Stimulated activated naive CD8-positive, alpha-beta T cell treated with anti-CD3 and anti-CD28 coated beads, Interleukin-15, Interleukin-2, amounts not matched to agents 100 ng/mL and 50 ng/mL, for 24 hours (primary cell): ENCODE results near the gene GRHL3.

ENCODE experiments used
- H3K27ac Mint-ChIP-seq: one replicate; pipeline ENCODE4 v1.8.0; 2021; ENCODE audit warnings: mild to moderate bottlenecking, mixed read lengths
- H3K27me3 Mint-ChIP-seq: one replicate; pipeline ENCODE4 v1.8.0; 2021; ENCODE audit warnings: mixed read lengths
- H3K36me3 Mint-ChIP-seq: one replicate; pipeline ENCODE4 v1.8.0; 2021; ENCODE audit warnings: low read depth, mixed read lengths
- H3K4me1 Mint-ChIP-seq: one replicate; pipeline ENCODE4 v1.8.0; 2021; ENCODE audit warnings: low read depth, mixed read lengths
- H3K4me3 Mint-ChIP-seq: one replicate; pipeline ENCODE4 v1.8.0; 2021; ENCODE audit warnings: mild to moderate bottlenecking, mixed read lengths
- H3K9me3 Mint-ChIP-seq: one replicate; pipeline ENCODE4 v1.8.0; 2021; ENCODE audit warnings: mixed read lengths

GRHL3 gene

GRCh38 chr1:24300971-24301784 lies 18.0 kb upstream of the GRHL3 start:
- H3K4me3 Mint-ChIP-seq = no peak overlapping the region
- H3K36me3 Mint-ChIP-seq = no peaks in the 10 kb centered on the region
- H3K27ac Mint-ChIP-seq = no peak overlapping the region
- H3K4me1 Mint-ChIP-seq = no peaks in the 10 kb centered on the region
- no peaks in the 10 kb centered on the region for H3K9me3 Mint-ChIP-seq
- H3K27me3 Mint-ChIP-seq = peaks cover 35% of the 10 kb centered on the region

- Mint-ChIP-seq H3K4me1 (no peaks in the 10 kb centered on the region), H3K36me3 (no peaks in the 10 kb centered on the region), H3K9me3 (no peaks in the 10 kb centered on the region), H3K4me3 (no peak overlapping the region), H3K27ac (no peak overlapping the region), H3K27me3 (peaks cover 37% of the 10 kb centered on the region)
Measured at GRCh38 chr1:24301785-24302175, 17.4 kb upstream of the GRHL3 start.

- Mint-ChIP-seq H3K27ac (no peak overlapping the region), H3K9me3 (no peaks in the 10 kb centered on the region), H3K4me1 (no peaks in the 10 kb centered on the region), H3K27me3 (peaks cover 42% of the 10 kb centered on the region), H3K36me3 (no peaks in the 10 kb centered on the region), H3K4me3 (no peak overlapping the region)
Measured at GRCh38 chr1:24302209-24302611, 16.9 kb upstream of the GRHL3 start.

- Mint-ChIP-seq H3K9me3 (no peaks in the 10 kb centered on the region), H3K4me3 (no peak overlapping the region), H3K27me3 (peaks cover 44% of the 10 kb centered on the region), H3K36me3 (no peaks in the 10 kb centered on the region), H3K4me1 (no peaks in the 10 kb centered on the region), H3K27ac (no peak overlapping the region)
Measured at GRCh38 chr1:24303600-24303999, 15.6 kb upstream of the GRHL3 start.

DNA sequence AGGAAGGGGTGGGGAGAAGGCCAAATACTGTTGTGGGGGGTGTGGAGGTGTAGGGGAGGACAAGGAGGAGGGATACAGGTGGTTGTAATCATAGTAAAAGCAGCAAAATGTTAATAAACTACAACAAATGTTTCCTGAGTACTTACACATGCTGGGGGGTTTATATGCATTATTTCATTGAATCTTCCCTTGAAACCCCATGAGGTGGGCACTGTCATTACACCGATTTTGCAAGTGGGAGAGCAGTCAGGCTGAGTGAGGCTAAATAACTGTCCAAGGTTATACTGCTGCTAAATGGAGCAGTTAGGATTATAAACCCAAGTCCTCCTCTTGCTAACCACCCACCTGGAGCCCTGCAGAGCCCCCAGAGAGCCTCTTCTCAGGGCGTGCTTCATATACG lies 14.4 kb upstream of the GRHL3 start:
- no peak overlapping the region for H3K4me3 Mint-ChIP-seq
- H3K27me3 Mint-ChIP-seq = peaks cover 38% of the 10 kb centered on the region
- no peaks in the 10 kb centered on the region for H3K4me1 Mint-ChIP-seq
- H3K27ac Mint-ChIP-seq = no peak overlapping the region
- H3K9me3 Mint-ChIP-seq = no peaks in the 10 kb centered on the region
- H3K36me3 Mint-ChIP-seq = no peaks in the 10 kb centered on the region

DNA sequence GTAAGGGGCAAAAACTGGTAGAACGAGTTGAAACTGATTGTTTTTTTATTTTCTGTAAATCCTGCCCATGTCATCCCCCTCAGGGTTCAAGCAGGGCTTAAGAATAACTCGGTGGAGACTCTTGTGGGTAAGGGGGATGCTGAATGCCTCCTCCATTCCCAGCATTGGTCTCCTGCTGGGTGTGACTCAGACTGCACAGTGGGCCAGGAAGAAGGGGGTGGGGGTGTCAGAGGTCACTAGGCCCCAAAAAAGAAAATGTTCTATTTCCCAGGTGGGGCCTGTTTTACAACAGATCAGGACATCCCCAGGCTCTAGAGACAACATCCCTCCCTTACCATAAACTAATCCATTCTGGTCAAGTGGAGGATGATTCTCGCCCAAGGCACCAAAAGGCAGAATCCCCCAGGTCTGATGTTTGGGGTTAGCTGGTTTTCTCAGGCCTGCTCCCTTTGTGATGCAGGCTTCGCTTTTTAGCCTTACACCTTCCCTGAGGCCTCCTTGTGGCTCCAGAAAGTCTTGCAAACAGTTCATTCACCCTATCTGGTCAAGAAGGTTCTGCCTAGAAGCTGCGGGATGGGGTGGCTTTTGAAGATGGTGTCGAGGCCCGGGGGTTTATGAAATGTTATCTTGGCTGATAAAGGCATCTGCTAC lies 10.7 kb upstream of the GRHL3 start:
- H3K36me3 Mint-ChIP-seq = no peaks in the 10 kb centered on the region
- H3K9me3 Mint-ChIP-seq = no peaks in the 10 kb centered on the region
- no peak overlapping the region for H3K4me3 Mint-ChIP-seq
- H3K27ac Mint-ChIP-seq = no peak overlapping the region
- H3K4me1 Mint-ChIP-seq = no peaks in the 10 kb centered on the region
- peaks cover 22% of the 10 kb centered on the region for H3K27me3 Mint-ChIP-seq

DNA sequence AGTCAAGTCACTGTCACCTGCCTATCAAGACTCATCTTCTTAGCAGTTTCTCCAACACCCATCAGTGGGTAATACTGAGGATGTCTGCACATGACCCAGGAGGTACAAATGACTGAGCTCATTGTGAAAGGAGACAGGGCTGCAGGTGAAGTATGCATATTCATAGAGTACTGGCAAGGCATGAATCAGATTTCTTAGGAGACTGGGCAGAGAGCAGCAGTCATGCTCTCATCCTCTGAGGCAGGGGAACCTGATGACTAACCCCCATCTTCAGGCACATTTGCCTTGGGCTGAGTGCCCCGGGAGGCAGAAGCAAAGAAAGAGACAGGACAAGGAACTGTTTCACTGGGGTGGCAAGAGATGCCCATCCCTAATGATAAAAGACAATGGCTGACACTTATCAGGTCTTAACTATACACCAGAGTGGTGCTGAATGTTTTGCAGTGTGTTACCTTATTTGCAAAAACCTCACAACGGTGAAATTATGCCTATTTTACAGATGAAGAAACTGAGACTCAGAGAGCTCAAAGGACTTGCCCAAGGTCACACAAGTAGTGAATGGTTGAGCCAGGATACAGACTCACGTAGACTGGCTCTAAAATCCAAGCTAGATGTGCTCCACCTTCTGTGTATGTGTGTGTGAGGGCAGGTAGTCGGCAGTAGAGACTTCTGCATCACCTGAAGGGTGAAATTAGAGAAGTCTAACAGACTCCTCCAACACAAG lies 9.2 kb upstream of the GRHL3 start:
- no peaks in the 10 kb centered on the region for H3K4me1 Mint-ChIP-seq
- H3K9me3 Mint-ChIP-seq = no peaks in the 10 kb centered on the region
- H3K27ac Mint-ChIP-seq = no peak overlapping the region
- peaks cover 22% of the 10 kb centered on the region for H3K27me3 Mint-ChIP-seq
- H3K4me3 Mint-ChIP-seq = no peak overlapping the region
- H3K36me3 Mint-ChIP-seq = no peaks in the 10 kb centered on the region

DNA sequence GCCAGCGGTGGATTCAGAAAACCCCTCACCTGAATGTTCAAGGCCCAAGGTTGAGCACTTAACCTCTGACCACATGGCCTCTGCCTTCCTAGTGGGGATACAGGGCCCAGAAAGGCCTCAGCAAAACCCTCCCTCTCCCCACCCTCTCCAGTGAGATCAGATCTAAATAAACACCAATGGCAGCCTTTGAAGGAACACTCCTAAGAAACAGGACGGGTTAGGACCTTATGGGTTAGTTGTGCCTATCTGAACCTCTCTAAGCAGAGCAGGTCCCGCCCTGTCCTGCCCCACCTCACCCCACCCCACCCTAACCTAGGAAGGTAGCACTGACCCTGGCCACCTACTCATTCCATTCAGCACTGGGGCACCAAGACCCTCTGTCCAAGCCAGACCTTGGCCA lies 7.9 kb upstream of the GRHL3 start:
- H3K27me3 Mint-ChIP-seq = peaks cover 29% of the 10 kb centered on the region
- no peaks in the 10 kb centered on the region for H3K9me3 Mint-ChIP-seq
- H3K4me3 Mint-ChIP-seq = no peak overlapping the region
- H3K36me3 Mint-ChIP-seq = no peaks in the 10 kb centered on the region
- H3K27ac Mint-ChIP-seq = no peak overlapping the region
- H3K4me1 Mint-ChIP-seq = no peaks in the 10 kb centered on the region

DNA sequence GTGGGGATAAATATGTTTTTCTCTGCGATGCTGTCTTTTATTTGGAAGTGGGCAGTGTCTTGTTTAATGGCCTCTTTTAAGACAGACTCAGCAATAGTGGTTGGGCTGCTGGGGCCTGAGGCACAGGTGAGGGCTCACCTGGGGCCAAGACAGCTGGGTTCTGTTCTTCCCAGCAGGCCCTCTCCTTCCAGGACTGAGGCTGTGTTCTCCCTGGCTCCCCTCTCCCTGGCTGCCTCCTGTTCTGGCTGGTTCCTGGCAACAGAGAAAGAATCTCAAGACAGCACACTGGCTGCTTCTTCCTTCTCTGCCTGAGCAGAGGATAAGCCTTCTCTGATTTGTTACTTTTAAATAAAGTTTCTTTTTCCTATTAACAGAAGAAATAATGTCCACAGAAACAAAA lies 7.4 kb upstream of the GRHL3 start:
- Mint-ChIP-seq H3K4me1 (no peaks in the 10 kb centered on the region), H3K9me3 (no peaks in the 10 kb centered on the region), H3K27ac (no peak overlapping the region), H3K27me3 (peaks cover 32% of the 10 kb centered on the region), H3K4me3 (no peak overlapping the region), H3K36me3 (no peaks in the 10 kb centered on the region)

- no peak overlapping the region for H3K4me3 Mint-ChIP-seq
- peaks cover 18% of the 10 kb centered on the region for H3K4me1 Mint-ChIP-seq
- H3K27me3 Mint-ChIP-seq = peaks cover 60% of the 10 kb centered on the region
- H3K27ac Mint-ChIP-seq = no peak overlapping the region
- no peaks in the 10 kb centered on the region for H3K36me3 Mint-ChIP-seq
- H3K9me3 Mint-ChIP-seq = no peaks in the 10 kb centered on the region
Measured at GRCh38 chr1:24315391-24315790, 3.8 kb upstream of the GRHL3 start.

DNA sequence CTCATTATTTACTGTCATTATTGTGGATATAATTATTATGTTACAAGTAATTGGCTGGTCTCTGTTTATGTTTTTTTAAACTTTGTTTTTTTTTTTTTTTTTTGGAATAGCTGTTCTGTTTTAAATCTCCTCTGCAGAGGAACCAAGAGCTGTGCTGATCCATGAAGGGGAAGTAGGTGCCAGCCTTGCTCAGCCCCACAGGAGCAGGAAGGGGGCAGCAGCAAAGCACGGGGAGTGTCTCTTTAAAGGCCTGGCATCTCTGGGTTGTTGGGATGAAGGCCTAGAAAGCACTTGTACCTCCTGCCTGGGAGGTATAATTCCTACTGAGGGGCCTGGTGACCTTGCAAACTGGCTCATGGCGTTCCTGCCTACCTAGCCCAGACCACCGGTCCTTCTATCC lies 2.5 kb upstream of the GRHL3 start:
- Mint-ChIP-seq H3K27me3 (peaks cover 71% of the 10 kb centered on the region), H3K27ac (no peak overlapping the region), H3K9me3 (no peaks in the 10 kb centered on the region), H3K4me3 (no peak overlapping the region), H3K4me1 (peaks cover 30% of the 10 kb centered on the region), H3K36me3 (no peaks in the 10 kb centered on the region)

- Mint-ChIP-seq H3K4me1 (peaks cover 31% of the 10 kb centered on the region), H3K27me3 (peaks cover 72% of the 10 kb centered on the region), H3K27ac (no peak overlapping the region), H3K36me3 (no peaks in the 10 kb centered on the region), H3K9me3 (no peaks in the 10 kb centered on the region), H3K4me3 (no peak overlapping the region)
Measured at GRCh38 chr1:24317081-24317480, 2.1 kb upstream of the GRHL3 start.

GRCh38 chr1:24317956-24318614 lies 1.1 kb upstream of the GRHL3 start:
- Mint-ChIP-seq H3K36me3 (no peaks in the 10 kb centered on the region), H3K27me3 (peaks cover 81% of the 10 kb centered on the region), H3K4me1 (peaks cover 40% of the 10 kb centered on the region), H3K4me3 (no peak overlapping the region), H3K27ac (no peak overlapping the region), H3K9me3 (no peaks in the 10 kb centered on the region)

DNA sequence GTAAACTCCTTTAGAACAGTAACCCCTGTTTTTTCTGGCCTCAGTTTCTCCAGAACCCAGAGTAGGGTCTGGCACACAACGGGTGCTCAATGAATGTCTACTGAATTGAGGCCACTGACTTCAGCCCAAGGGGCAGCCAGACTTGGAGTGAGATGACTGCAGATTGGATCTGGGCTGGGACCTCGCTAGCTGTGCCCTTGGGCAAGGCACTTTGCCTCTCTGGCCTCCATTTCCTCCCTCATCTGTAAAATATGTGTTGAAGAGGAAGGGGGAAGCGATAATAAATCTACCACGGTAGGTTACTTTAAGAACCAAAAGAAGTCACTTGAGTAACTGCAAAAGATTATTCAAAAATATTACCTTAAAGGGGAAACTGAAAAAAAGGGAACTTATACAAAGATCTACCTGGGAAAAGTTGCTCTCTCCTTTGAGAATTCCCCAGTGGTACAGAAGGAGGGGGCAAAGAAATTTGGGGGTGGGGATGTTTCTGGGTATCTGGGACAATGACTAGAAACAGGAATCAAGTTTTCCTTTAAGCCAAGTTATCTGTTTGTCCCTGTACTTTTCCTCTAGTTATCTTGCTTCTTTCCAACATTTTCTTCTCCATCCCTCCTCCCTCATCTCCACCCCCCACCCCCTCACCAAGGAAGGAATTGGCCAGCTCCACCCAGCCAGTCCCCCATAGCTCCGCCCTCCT lies 394 bp upstream of the GRHL3 start:
- Mint-ChIP-seq H3K9me3 (no peaks in the 10 kb centered on the region), H3K27me3 (peaks cover 84% of the 10 kb centered on the region), H3K27ac (no peak overlapping the region), H3K36me3 (no peaks in the 10 kb centered on the region), H3K4me1 (peaks cover 40% of the 10 kb centered on the region), H3K4me3 (no peak overlapping the region)
